ENCODE data around the gene ERLEC1.
"Not testable (repeated sequence)": the region's sequence is repeated elsewhere in the genome, so short reads cannot be mapped to it uniquely, and the experiment has no call there.

The ERLEC1 gene

DNA sequence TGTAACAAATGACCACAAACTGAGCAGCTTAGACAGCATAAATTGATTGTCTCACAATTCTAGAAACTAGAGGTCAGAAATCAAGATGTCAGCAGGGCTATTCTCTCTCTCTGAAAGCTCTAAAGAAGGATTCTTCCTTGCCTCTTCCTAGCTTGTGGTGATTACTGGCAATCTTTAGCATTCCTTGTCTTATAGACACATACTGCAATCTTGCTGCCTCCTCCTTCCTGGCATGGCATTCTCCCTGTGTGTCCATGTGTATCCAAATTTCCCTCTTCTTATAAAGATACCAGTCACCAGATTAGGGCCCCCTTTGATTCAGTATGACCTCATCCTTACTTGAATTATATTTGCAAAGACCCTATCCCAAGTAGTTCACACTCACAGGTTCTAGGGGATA is 2.4 kb upstream of the ERLEC1 start:
- DNase-seq (ENCODE audit: low read depth): no peak

DNA sequence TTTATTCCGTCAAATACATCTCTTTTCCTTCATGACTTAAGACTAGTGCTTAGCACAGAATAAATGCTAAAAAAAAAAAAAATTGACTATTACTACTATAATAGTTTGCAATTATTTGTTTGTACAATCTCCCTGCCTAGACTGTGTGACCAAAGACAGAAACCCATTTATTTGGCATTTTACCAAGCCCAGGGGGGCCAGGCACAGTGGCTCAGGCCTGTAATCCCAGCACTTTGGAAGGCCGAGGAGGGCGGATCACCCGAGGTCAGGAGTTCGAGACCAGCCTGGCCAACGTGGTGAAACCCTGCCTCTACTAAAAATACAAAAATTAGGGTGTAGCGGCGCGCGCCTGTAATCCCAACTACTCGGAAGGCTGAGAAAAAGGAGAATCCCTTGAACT is 1.5 kb upstream of the ERLEC1 start:
- DNase-seq (ENCODE audit: low read depth): no peak

- DNase-seq (ENCODE audit: low read depth): no peak
These were observed 516 bp upstream of the ERLEC1 start for GRCh38 chr2:53786352-53786704.

GRCh38 chr2:53787614-53788289 is 908 bp downstream of the ERLEC1 start:
- peak; percentile 13 for DNase-seq (ENCODE audit: low read depth)

DNA sequence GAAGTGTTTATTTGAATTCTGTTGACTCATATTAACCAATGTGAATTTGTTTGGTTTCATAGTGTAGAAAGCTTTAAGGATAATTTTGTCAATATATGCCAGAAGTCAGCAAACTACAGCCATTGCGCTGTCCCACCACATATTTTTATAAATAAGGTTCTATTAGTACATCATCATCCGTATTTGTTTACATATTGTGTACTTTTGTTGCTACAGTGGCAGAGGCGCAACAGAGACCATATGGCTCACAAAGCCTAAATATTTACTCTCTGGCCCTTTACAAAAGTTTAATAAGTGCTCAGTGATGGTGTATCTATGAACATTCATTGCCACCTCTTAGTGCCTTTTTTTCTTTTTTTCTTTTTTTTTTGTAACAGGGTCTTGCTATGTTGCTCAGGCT is 6.4 kb downstream of the ERLEC1 start:
- DNase-seq (ENCODE audit: low read depth): no peak

DNA sequence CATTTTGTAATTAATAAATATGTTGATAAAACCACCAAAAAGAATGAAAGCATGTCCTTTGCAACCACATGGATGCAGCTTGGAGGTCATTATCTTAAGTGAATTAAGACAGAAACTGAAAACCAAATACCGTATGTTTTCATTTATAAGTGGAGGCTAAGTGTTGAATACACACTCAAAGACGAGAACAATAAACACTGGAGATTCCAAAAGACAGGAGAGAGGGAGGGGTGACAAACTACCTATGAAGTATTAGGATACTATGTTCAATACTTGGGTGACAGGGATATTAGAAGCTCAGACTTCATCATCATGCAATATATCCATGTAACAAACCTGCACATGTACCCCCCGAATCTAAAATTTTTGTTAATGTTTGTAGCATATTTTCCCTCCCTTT is 7.0 kb downstream of the ERLEC1 start:
- no peak for DNase-seq (ENCODE audit: low read depth)

DNA sequence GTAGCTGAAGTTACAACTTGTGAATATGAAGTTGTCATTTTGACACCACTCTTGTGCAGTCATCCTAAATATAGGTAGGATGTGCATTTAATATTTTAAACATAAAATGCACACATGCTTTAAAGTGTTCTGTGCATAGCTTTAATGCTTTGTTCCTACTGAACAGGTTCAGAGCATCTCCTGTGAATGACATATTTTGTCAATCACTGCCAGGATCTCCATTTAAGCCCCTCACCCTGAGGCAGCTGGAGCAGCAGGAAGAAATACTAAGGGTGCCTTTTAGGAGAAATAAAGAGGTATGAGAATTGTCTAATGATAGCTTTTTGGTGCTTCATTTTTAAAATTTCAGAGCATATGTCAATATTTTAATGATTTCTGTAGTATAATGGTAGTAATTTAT is 14.7 kb downstream of the ERLEC1 start:
- DNase-seq (ENCODE audit: low read depth): no peak

DNA sequence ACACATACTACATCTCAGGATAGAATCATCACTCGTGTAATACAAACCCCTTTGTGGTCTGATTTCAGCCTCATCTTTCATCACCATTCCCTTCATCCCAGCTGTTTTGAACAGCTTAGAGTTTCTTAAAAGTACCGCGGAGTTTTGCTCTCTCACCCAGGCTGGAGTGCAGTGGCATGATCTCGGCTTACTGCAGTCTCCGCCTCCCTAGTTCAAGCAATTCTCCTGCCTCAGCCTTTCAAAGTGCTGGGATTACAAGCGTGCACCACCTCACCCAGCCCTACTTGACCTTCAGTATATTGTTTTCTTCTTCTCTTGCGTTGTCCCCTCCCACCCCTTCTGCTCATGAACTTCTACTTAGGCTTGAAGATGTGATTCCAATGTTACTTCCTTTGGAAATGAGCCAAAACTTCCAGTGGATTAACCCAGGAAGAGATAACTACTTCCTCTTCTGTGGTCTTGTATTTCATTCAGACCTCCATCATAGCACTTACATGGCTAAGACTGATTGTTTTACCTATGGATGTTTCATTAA is 15.8 kb downstream of the ERLEC1 start:
- DNase-seq (ENCODE audit: low read depth): no peak

- DNase-seq (ENCODE audit: low read depth): no peak
These were observed 24.8 kb downstream of the ERLEC1 start for GRCh38 chr2:53811601-53812000.

- DNase-seq (ENCODE audit: low read depth): no peak
These were observed 26.3 kb downstream of the ERLEC1 start for GRCh38 chr2:53813151-53813550.

GRCh38 chr2:53818854-53819435 is 32.1 kb downstream of the ERLEC1 start:
- DNase-seq (ENCODE audit: low read depth): no peak

GRCh38 chr2:53819634-53820033 is 32.8 kb downstream of the ERLEC1 start:
- DNase-seq (ENCODE audit: low read depth): no peak

GRCh38 chr2:53820048-53820447 is 33.2 kb downstream of the ERLEC1 start:
- no peak for DNase-seq (ENCODE audit: low read depth)

DNA sequence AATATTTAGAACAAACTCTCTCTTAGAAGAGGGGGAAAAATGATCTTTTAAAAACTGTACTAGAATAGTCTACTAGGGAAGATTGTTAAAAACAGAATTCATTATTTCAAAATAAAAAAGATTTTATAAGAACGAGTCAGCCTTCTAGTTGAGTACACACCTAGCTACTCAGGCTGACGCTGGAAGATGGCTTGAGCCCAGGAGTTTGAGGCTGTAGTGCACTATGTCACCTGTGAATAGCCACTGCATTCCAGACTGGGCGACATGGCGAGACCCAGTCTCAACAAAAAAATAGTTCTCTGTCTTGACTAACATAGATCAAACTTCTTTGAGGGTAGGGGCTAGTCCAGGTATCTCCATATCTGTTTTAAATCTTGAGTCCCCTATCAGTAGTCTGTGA is 33.9 kb downstream of the ERLEC1 start:
- no peak for DNase-seq (ENCODE audit: low read depth)

GRCh38 chr2:53821810-53822209 is 35.0 kb downstream of the ERLEC1 start:
- no peak for DNase-seq (ENCODE audit: low read depth)

DNA sequence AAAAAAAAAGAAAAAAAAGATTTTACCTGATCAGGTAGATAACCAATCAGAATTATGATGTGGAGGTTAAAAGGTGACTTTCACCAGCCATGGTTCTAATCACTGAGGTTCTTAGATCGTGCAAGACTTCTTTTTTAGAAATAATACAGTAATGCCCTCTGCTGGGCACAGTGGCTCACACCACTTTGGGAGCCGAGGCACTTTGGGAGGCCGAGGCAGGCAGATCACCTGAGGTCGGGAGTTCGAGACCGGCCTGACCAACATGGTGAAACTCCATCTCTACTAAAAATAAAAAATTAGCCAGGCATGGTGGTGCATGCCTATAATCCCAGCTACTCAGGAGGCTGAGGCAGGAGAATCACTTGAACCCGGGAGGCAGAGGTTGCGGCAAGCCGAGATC is 36.8 kb downstream of the ERLEC1 start:
- DNase-seq (ENCODE audit: low read depth): not testable (repeated sequence)

GRCh38 chr2:53826030-53826410 is 39.2 kb downstream of the ERLEC1 start:
- no peak for DNase-seq (ENCODE audit: low read depth)

- no peak for DNase-seq (ENCODE audit: low read depth)
These were observed 39.9 kb downstream of the ERLEC1 start for GRCh38 chr2:53826587-53827397.

DNA sequence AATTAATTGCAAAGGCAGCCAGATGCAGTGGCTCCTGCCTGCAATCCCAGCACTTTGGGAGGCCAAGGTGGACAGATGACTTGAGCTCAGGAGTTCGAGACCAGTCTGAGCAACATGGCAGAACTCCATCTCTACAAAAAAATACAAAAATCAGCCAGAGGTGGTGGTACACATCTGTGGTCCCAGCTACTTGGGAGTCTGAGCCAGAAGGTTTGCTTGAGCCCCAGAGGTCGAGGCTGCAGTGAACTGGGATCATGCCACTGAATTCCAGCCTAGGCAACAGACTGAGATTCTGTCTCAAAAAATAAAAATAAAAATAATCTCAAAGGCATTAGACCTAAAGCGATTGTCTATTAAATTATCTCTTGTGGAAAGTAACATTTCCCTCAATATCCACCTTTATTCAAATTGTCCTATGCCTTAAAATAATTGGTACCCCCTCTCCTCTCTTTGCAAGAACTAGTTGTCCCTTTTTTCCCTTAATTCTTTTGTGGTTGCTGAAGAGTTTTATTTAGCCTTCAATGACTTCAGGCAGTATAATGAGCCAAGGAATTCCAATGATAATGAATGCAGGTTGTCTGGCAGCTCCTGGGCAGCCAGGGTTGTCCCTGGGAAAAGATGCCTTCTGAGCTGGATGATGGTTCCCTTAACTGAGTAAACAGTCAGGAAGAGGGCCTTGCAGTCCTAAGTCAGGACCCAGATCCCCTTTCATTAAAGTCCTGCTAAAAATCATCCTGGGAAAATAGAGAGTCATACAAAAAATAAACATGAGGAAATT is 40.7 kb downstream of the ERLEC1 start:
- DNase-seq (ENCODE audit: low read depth): no peak

GRCh38 chr2:53828331-53828730 is 41.5 kb downstream of the ERLEC1 start:
- no peak for DNase-seq (ENCODE audit: low read depth)

- no peak for DNase-seq (ENCODE audit: low read depth)
These were observed 42.6 kb downstream of the ERLEC1 start for GRCh38 chr2:53829273-53829979.

DNA sequence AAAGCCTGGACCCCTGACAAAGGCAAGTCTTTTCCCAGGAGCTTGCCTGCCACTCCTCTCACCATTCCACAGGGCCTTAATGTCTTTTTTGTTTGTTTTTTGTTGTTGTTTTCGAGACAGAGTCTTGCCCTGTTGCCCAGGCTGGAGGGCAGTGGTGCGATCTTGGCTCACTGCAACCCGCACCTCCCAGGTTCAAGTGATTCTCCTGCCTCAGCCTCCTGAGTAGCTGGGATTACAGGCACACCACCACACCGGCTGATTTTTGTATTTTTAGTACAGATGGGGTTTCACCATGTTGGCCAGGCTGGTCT is 43.1 kb downstream of the ERLEC1 start:
- DNase-seq (ENCODE audit: low read depth): not testable (repeated sequence)

Measured in stimulated activated CD4-positive, alpha-beta T cell treated with anti-CD3 and anti-CD28 coated beads, Interleukin-2, amount 100 ng/mL, for 4 hours (primary cell).